Smooth muscle cell of the pulmonary artery (primary cell): ENCODE measurements around the gene SLC4A3. TPM values are rescaled to one million over a fixed set of nuclear protein-coding genes. Genes with fewer than 3 reads are reported as not detected.

Experiments
- total RNA-seq: library from RNA; depleted of rRNA; stranded (reverse); fragments of >200 nt; gene quantifications from 2 replicates; pipeline ENCODE4 v1.2.3, GENCODE V29; 2014

Gene SLC4A3, protein sequence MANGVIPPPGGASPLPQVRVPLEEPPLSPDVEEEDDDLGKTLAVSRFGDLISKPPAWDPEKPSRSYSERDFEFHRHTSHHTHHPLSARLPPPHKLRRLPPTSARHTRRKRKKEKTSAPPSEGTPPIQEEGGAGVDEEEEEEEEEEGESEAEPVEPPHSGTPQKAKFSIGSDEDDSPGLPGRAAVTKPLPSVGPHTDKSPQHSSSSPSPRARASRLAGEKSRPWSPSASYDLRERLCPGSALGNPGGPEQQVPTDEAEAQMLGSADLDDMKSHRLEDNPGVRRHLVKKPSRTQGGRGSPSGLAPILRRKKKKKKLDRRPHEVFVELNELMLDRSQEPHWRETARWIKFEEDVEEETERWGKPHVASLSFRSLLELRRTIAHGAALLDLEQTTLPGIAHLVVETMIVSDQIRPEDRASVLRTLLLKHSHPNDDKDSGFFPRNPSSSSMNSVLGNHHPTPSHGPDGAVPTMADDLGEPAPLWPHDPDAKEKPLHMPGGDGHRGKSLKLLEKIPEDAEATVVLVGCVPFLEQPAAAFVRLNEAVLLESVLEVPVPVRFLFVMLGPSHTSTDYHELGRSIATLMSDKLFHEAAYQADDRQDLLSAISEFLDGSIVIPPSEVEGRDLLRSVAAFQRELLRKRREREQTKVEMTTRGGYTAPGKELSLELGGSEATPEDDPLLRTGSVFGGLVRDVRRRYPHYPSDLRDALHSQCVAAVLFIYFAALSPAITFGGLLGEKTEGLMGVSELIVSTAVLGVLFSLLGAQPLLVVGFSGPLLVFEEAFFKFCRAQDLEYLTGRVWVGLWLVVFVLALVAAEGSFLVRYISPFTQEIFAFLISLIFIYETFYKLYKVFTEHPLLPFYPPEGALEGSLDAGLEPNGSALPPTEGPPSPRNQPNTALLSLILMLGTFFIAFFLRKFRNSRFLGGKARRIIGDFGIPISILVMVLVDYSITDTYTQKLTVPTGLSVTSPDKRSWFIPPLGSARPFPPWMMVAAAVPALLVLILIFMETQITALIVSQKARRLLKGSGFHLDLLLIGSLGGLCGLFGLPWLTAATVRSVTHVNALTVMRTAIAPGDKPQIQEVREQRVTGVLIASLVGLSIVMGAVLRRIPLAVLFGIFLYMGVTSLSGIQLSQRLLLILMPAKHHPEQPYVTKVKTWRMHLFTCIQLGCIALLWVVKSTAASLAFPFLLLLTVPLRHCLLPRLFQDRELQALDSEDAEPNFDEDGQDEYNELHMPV
- 4.0 and 7.0 TPM in 2 replicates for total RNA-seq

DNA sequence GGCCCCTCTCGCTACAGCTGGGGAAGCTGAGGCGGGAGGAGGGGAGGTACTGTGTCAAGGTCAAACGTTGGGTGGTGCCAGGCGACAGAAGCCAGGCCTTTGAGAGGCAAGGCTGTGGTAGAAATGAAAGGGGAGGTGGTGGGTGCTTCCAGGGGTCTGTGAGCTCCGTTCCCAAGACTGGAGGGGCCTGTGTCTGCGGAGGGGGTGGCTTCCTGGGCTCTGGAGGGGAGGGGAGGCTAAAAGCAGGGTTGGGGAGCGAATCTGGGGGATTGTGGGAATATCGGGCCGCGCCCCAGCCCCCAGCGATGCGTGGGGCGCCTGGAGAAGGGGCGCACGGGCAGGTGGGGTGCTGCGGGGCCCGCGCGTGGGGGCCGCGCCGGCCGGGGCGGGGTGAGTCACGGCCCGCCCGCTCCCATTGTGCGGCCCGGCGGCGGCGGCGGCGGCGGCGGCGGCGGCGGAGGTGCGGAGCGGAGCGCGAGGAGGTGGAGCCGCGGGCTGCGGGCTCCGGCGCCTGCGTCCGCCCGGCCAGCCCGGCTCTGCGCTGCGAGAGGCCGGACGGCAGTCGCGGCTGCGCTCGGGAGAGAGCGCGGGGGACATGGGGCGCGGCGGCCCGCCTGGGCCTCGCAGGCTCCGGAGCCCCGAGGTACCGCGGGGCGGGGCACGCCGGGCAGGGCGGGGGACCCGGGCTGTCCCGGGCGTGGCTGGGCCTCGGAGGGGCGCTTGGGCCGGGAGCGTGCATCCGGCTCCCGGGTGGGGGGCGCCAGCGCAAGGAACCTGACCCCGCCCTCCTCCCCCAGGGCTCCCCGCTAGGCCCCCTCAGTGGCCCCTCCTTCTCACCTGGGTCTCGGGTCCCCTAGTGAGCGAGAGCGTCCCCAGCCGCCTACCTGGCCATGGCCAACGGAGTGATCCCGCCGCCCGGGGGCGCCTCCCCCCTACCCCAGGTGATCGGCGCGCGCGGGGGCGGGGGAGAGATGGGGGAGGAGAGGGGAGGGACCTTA lies at the start of gene SLC4A3:
Gene SLC4A3 (plus strand): TSS at position 528 of the 998 bp plus-strand sequence. CDS start 363 bp downstream, at position 891.

DNA sequence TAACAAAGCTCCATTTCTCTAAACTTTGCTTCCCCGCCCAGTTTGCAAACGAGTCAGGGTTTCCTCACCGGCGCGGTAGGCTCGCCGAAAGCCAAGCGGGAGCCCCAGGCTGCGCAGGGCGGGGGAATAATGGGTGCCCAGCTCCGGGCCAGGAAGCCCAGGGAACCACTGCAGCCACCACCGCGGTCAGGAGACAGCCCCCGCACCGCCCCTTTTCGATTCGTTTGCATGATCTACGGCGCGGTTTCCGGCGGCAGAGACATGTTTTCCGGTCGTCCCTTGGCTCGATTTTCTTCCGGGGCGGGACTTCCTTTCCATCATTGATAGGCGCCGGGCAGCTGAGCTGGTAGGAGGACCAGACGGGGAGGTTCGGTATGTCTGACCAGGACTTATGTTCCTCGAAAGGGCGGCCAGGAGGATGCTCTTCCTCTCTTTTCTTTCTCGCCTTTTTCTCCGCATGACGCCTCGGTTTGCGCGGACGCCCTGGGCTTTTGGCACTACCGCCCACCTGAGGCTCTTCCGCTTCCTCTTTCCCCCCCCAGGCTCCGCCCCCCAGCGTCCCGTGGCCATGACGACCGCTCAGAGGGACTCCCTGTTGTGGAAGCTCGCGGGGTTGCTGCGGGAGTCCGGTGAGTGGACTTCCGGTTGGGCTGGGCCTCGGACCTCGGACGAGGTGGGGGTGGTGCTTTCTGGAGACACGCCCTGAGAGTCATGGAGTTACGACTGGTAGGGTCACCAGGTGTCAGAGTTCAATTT lies 29.7 kb upstream of the SLC4A3 start, which contains the start of gene STK11IP:
Gene STK11IP (plus strand): TSS at position 306 of the 756 bp plus-strand sequence. CDS start 263 bp downstream, at position 569.

Other genes starting within 250 kb of the SLC4A3 start
- 68.5 and 91.9 TPM in 2 replicates for gene DNPEP, start 239.7 kb upstream of the SLC4A3 start, total RNA-seq
- gene DES, start 209.3 kb upstream of the SLC4A3 start, total RNA-seq, result 1.1 and 3.0 TPM in 2 replicates
- 45.7 and 87.2 TPM in 2 replicates for gene SPEG, start 192.8 kb upstream of the SLC4A3 start, total RNA-seq
- 60.6 and 64.6 TPM in 2 replicates for gene GMPPA, start 128.7 kb upstream of the SLC4A3 start, total RNA-seq
- gene ASIC4, start 113.1 kb upstream of the SLC4A3 start, total RNA-seq, result 0.39 and 0.46 TPM in 2 replicates
- gene CHPF, start 83.8 kb upstream of the SLC4A3 start, total RNA-seq, result 341 and 462 TPM in 2 replicates
- 1.3 and 1.4 TPM in 2 replicates for gene TMEM198, start 83.6 kb upstream of the SLC4A3 start, total RNA-seq
- gene OBSL1, start 56.1 kb upstream of the SLC4A3 start, total RNA-seq, result 57.9 and 64.4 TPM in 2 replicates
- 0.26 and 0.43 TPM in 2 replicates for gene INHA, start 55.3 kb upstream of the SLC4A3 start, total RNA-seq
- 13.2 and 18.0 TPM in 2 replicates for gene STK11IP, start 29.8 kb upstream of the SLC4A3 start, total RNA-seq